DOHH2 (cell line): ENCODE results near the gene SIVA1.

Source experiments
- H3F3A ChIP-seq: fragments of 200-600 bp; sonication (generic), shearing (Covaris generic); 2 replicates; pipeline ENCODE4 v1.6.0; 2016; ENCODE audit warnings: antibody characterized with exemption, mild to moderate bottlenecking; ENCODE audit not compliant: control insufficient read depth, insufficient read depth
- H3K27ac ChIP-seq: fragments of 200-600 bp; sonication (generic); 2 replicates; pipeline ENCODE4 v1.5.1; 2014; ENCODE audit warnings: low read depth, mild to moderate bottlenecking, low read length, moderate library complexity
- H3K27me3 ChIP-seq: fragments of 200-600 bp; sonication (generic); 2 replicates; pipeline ENCODE4 v1.6.1; 2014; ENCODE audit warnings: mild to moderate bottlenecking, low read length, mixed read lengths; ENCODE audit not compliant: control insufficient read depth
- H3K36me3 ChIP-seq: fragments of 200-600 bp; sonication (generic); 2 replicates; pipeline ENCODE4 v1.6.1; 2014; ENCODE audit warnings: mild to moderate bottlenecking, low read length, moderate library complexity, mixed read lengths; ENCODE audit not compliant: control insufficient read depth
- H3K4me1 ChIP-seq: fragments of 200-600 bp; sonication (generic); 2 replicates; pipeline ENCODE4 v1.6.1; 2014; ENCODE audit warnings: mild to moderate bottlenecking, low read length, mixed read lengths; ENCODE audit not compliant: control insufficient read depth
- H3K4me2 ChIP-seq: fragments of 200-600 bp; sonication (generic); 2 replicates; pipeline ENCODE4 v1.6.0; 2014; ENCODE audit warnings: mild to moderate bottlenecking, low read length, moderate library complexity
- H3K4me3 ChIP-seq: fragments of 200-600 bp; sonication (generic); 2 replicates; pipeline ENCODE4 v1.5.1; 2014; ENCODE audit warnings: mild to moderate bottlenecking, low read length, mixed read lengths
- H3K79me2 ChIP-seq: fragments of 200-600 bp; sonication (generic); 2 replicates; pipeline ENCODE4 v1.6.1; 2014; ENCODE audit warnings: mild to moderate bottlenecking, low read length, mixed read lengths; ENCODE audit not compliant: control insufficient read depth
- H3K9me2 ChIP-seq: fragments of 200-600 bp; sonication (generic); replicated peaks from 2 replicates; pipeline ENCODE4 v1.6.1; 2014; ENCODE audit warnings: mild to moderate bottlenecking, low read length, mixed read lengths; ENCODE audit not compliant: control insufficient read depth
- H3K9me3 ChIP-seq: fragments of 200-600 bp; sonication (generic); 2 replicates; pipeline ENCODE4 v1.6.1; 2014; ENCODE audit warnings: antibody characterized with exemption, low read length, mixed read lengths; ENCODE audit not compliant: control insufficient read depth, insufficient read depth
- H4K20me1 ChIP-seq: fragments of 200-600 bp; sonication (generic); 2 replicates; pipeline ENCODE4 v1.6.0; 2014; ENCODE audit warnings: low read depth, mild to moderate bottlenecking, antibody characterized with exemption, low read length, moderate library complexity; ENCODE audit not compliant: control insufficient read depth, insufficient read depth
- CTCF ChIP-seq: fragments of 200-600 bp; sonication (generic); IDR thresholded peaks from one replicate; pipeline ENCODE4 v1.5.1; 2014; ENCODE audit warnings: antibody characterized with exemption, mild to moderate bottlenecking, low read depth, low read length; ENCODE audit not compliant: poor library complexity, severe bottlenecking
- EZH2phosphoT487 ChIP-seq: fragments of 200-600 bp; sonication (generic); IDR thresholded peaks from 2 replicates; pipeline ENCODE4 v1.6.1; 2017; ENCODE audit warnings: borderline replicate concordance, mild to moderate bottlenecking, antibody characterized with exemption, low read length, moderate library complexity, mixed read lengths

Gene SIVA1

GRCh38 chr14:104739026-104739425 lies 13.9 kb upstream of the SIVA1 start:
- no peaks in the 10 kb centered on the region for H3K79me2 ChIP-seq
- no peaks in the 10 kb centered on the region for H3K36me3 ChIP-seq
- no peaks in the 10 kb centered on the region for H3K27me3 ChIP-seq
- H3F3A ChIP-seq, result no peaks in the 10 kb centered on the region
- H3K9me3 ChIP-seq, result no peaks in the 10 kb centered on the region
- H3K4me1 ChIP-seq, result no peaks in the 10 kb centered on the region
- H3K4me3 ChIP-seq, result no peak overlapping the region
- no peaks in the 10 kb centered on the region for H3K9me2 ChIP-seq
- H3K4me2 ChIP-seq, result no peak overlapping the region
- no peak overlapping the region for H3K27ac ChIP-seq
- TF ChIP-seq CTCF (no peak), EZH2phosphoT487 (no peak)
- no peaks in the 10 kb centered on the region for H4K20me1 ChIP-seq

- TF ChIP-seq CTCF, result no peak
- TF ChIP-seq EZH2phosphoT487, result no peak
- H3K4me3 ChIP-seq, result no peak overlapping the region
- no peaks in the 10 kb centered on the region for H3K36me3 ChIP-seq
- H3K4me2 ChIP-seq, result no peak overlapping the region
- H4K20me1 ChIP-seq, result no peaks in the 10 kb centered on the region
- no peaks in the 10 kb centered on the region for H3K79me2 ChIP-seq
- no peaks in the 10 kb centered on the region for H3K9me2 ChIP-seq
- no peaks in the 10 kb centered on the region for H3K4me1 ChIP-seq
- H3K9me3 ChIP-seq, result no peaks in the 10 kb centered on the region
- H3F3A ChIP-seq, result no peaks in the 10 kb centered on the region
- no peaks in the 10 kb centered on the region for H3K27me3 ChIP-seq
- H3K27ac ChIP-seq, result no peak overlapping the region
Observed at GRCh38 chr14:104739546-104740516, 13.1 kb upstream of the SIVA1 start.

GRCh38 chr14:104741108-104741802 lies 11.7 kb upstream of the SIVA1 start:
- peaks cover 5% of the 10 kb centered on the region for H3K4me1 ChIP-seq
- no peak overlapping the region for H3K27ac ChIP-seq
- no peaks in the 10 kb centered on the region for H3K9me2 ChIP-seq
- H4K20me1 ChIP-seq, result no peaks in the 10 kb centered on the region
- H3K4me2 ChIP-seq, result no peak overlapping the region
- no peaks in the 10 kb centered on the region for H3F3A ChIP-seq
- no peak for TF ChIP-seq EZH2phosphoT487
- no peak for TF ChIP-seq CTCF
- H3K79me2 ChIP-seq, result no peaks in the 10 kb centered on the region
- H3K4me3 ChIP-seq, result no peak overlapping the region
- H3K36me3 ChIP-seq, result no peaks in the 10 kb centered on the region
- no peaks in the 10 kb centered on the region for H3K9me3 ChIP-seq
- H3K27me3 ChIP-seq, result no peaks in the 10 kb centered on the region
